PFSK-1 (cell line): ENCODE data around the gene ZNF747. TPM values are rescaled to one million over a fixed set of nuclear protein-coding genes. Genes with fewer than 3 reads are reported as not detected.

Source experiments
- FOXP2 ChIP-seq: optimal IDR thresholded peaks from 2 replicates; pipeline ENCODE3; 2011; ENCODE audit warnings: borderline replicate concordance, control low read depth, inconsistent platforms; ENCODE audit not compliant: insufficient read depth; ENCODE audit errors: extremely low read length, extremely low read depth
- POLR2AphosphoS5 ChIP-seq: IDR thresholded peaks from 2 replicates; pipeline ENCODE4 v1.6.1; 2012; ENCODE audit warnings: low read depth, mild to moderate bottlenecking, control low read depth, low read length, moderate library complexity
- REST ChIP-seq, 2 experiments: IDR thresholded peaks; 2 replicates each; pipeline versions ENCODE4 v1.6.1 to v1.8.0; 2011 to 2012; ENCODE audit warnings: low read depth in 2 of 2, low read length in 2 of 2, control low read depth in 1 of 2, inconsistent platforms in 1 of 2, mild to moderate bottlenecking in 1 of 2, moderate library complexity in 1 of 2; ENCODE audit not compliant: insufficient read depth in 1 of 2
- SIN3A ChIP-seq: IDR thresholded peaks from 2 replicates; pipeline ENCODE4 v1.6.1; 2012; ENCODE audit warnings: mild to moderate bottlenecking, low read length, moderate library complexity, borderline replicate concordance; ENCODE audit not compliant: insufficient read depth
- TAF1 ChIP-seq: IDR thresholded peaks from 2 replicates; pipeline ENCODE4 v1.6.1; 2012; ENCODE audit warnings: low read length, control low read depth, borderline replicate concordance; ENCODE audit not compliant: insufficient read depth
- polyA plus RNA-seq: library from polyadenylated mRNA; unstranded; fragments of >200 nt; gene quantifications from one replicate; pipeline ENCODE4 v1.2.1, GENCODE V29; 2012; ENCODE audit warnings: low read depth, missing spikeins; ENCODE audit not compliant: insufficient read length

Gene ZNF747
- polyA plus RNA-seq: 2.6 TPM

GRCh38 chr16:30534368-30535105 lies at the start of gene ZNF747:
TSS of gene ZNF747 (minus strand) at chr16:30534858. CDS start at chr16:30534679, 179 bp downstream.
- TF ChIP-seq POLR2AphosphoS5 (peak; percentile 64; the same call in 1 of the 2 replicates), SIN3A (no peak)

- TF ChIP-seq POLR2AphosphoS5 (no peak), REST (IDR thresholded peaks at IDR 0.05; ENCODE audit: insufficient read depth in 1 of 2, low read depth in 2 of 2, low read length in 2 of 2) (no peak), FOXP2 (no peak), TAF1 (no peak), SIN3A (no peak)
Measured at GRCh38 chr16:30582611-30583340, 48.1 kb upstream of the ZNF747 start.

- TF ChIP-seq REST (IDR thresholded peaks at IDR 0.05; ENCODE audit: insufficient read depth in 1 of 2, low read depth in 2 of 2, low read length in 2 of 2): no peak
Measured at GRCh38 chr16:30581457-30581856, 46.8 kb upstream of the ZNF747 start.

- TF ChIP-seq FOXP2 (no peak), REST (IDR thresholded peaks at IDR 0.05; ENCODE audit: insufficient read depth in 1 of 2, low read depth in 2 of 2, low read length in 2 of 2) (no peak)
Measured at GRCh38 chr16:30574678-30575077, 40.0 kb upstream of the ZNF747 start.

GRCh38 chr16:30571445-30572322 lies 37.0 kb upstream of the ZNF747 start, which contains the start of gene ZNF688:
TSS of gene ZNF688 (minus strand) at chr16:30571714. CDS start at chr16:30571629, 85 bp downstream.
- TF ChIP-seq TAF1: peak; percentile 62; the same call in 1 of the 2 replicates
- TF ChIP-seq REST (IDR thresholded peaks at IDR 0.05; ENCODE audit: insufficient read depth in 1 of 2, low read depth in 2 of 2, low read length in 2 of 2): peak in 1 of 2 experiments; percentile 35; a peak in 1 of 4 replicates
- TF ChIP-seq FOXP2: no peak
- peak; percentile 73; the same call in 1 of the 2 replicates for TF ChIP-seq SIN3A
- TF ChIP-seq POLR2AphosphoS5: peak; percentile 16
